ENCODE measurements around the gene RPS17. TPM values are rescaled to one million over a fixed set of nuclear protein-coding genes. Genes with fewer than 3 reads are reported as not detected.

Gene RPS17
- total RNA-seq, 1 donor from 2014 or later: 1,663 TPM

GRCh38 chr15:82556315-82557035, 16.2 kb upstream of the RPS17 start:
- TF ChIP-seq EZH2 (IDR thresholded peaks at IDR 0.05; ENCODE audit: insufficient read depth, low read length) (no peak), CTCF (IDR thresholded peaks at IDR 0.05; ENCODE audit: insufficient read depth, low read depth, low read length) (no peak)
- no peak for FAIRE-seq

GRCh38 chr15:82554849-82555248, 14.6 kb upstream of the RPS17 start:
- no peaks in the 10 kb centered on the region for H3K4me1 ChIP-seq (ENCODE audit: insufficient read depth, low read length)
- TF ChIP-seq CTCF (IDR thresholded peaks at IDR 0.05; ENCODE audit: insufficient read depth, low read depth, low read length) (no peak), EZH2 (IDR thresholded peaks at IDR 0.05; ENCODE audit: insufficient read depth, low read length) (no peak)
- H3K4me3 ChIP-seq (ENCODE audit: insufficient read depth, low read depth, low read length): no peak overlapping the region
- no peak overlapping the region for H3K27ac ChIP-seq (ENCODE audit: low read depth, low read length)
- Mint-ChIP-seq H3K27me3 (ENCODE audit: low read depth, unreplicated experiment) (no peaks in the 10 kb centered on the region), H3K27ac (ENCODE audit: unreplicated experiment) (no peak overlapping the region), H3K4me3 (ENCODE audit: unreplicated experiment) (no peak overlapping the region), H3K36me3 (ENCODE audit: low read depth, unreplicated experiment) (peaks cover 15% of the 10 kb centered on the region), H3K9me3 (ENCODE audit: unreplicated experiment) (no peaks in the 10 kb centered on the region), H3K4me1 (ENCODE audit: low read depth, unreplicated experiment) (peaks cover 16% of the 10 kb centered on the region)
- H3K79me2 ChIP-seq (ENCODE audit: insufficient read depth, low read length): no peaks in the 10 kb centered on the region
- H4K20me1 ChIP-seq (ENCODE audit: insufficient read depth, low read length): no peaks in the 10 kb centered on the region
- H3K27me3 ChIP-seq (ENCODE audit: insufficient read depth, low read length): peaks cover 3% of the 10 kb centered on the region
- no peak for DNase-seq (ENCODE audit: low read depth)
- no peaks in the 10 kb centered on the region for H3K9me3 ChIP-seq (ENCODE audit: insufficient read depth, low read depth, low read length)
- H2AFZ ChIP-seq (ENCODE audit: low read depth, low read length): no peak overlapping the region
- H3K36me3 ChIP-seq (ENCODE audit: insufficient read depth, low read length): no peaks in the 10 kb centered on the region
- no peak overlapping the region for H3K4me2 ChIP-seq (ENCODE audit: low read length)
- no peak for FAIRE-seq
- no peak overlapping the region for H3K9ac ChIP-seq (ENCODE audit: low read length)

More at GRCh38 chr15:82556315-82557035, 16.2 kb upstream of the RPS17 start:
- no peaks in the 10 kb centered on the region for H3K27me3 Mint-ChIP-seq (ENCODE audit: low read depth, unreplicated experiment)
- H3K9ac ChIP-seq (ENCODE audit: low read length): no peak overlapping the region
- H3K27me3 ChIP-seq (ENCODE audit: insufficient read depth, low read length): peaks cover 3% of the 10 kb centered on the region
- no peaks in the 10 kb centered on the region for H3K4me1 ChIP-seq (ENCODE audit: insufficient read depth, low read length)
- H3K27ac ChIP-seq (ENCODE audit: low read depth, low read length): no peak overlapping the region
- no peaks in the 10 kb centered on the region for H3K9me3 ChIP-seq (ENCODE audit: insufficient read depth, low read depth, low read length)
- H3K79me2 ChIP-seq (ENCODE audit: insufficient read depth, low read length): no peaks in the 10 kb centered on the region
- no peak overlapping the region for H3K4me3 ChIP-seq (ENCODE audit: insufficient read depth, low read depth, low read length)
- peaks cover 9% of the 10 kb centered on the region for H3K36me3 Mint-ChIP-seq (ENCODE audit: low read depth, unreplicated experiment)
- no peaks in the 10 kb centered on the region for H3K9me3 Mint-ChIP-seq (ENCODE audit: unreplicated experiment)
- no peak overlapping the region for H3K4me3 Mint-ChIP-seq (ENCODE audit: unreplicated experiment)
- H3K4me2 ChIP-seq (ENCODE audit: low read length): no peak overlapping the region
- H4K20me1 ChIP-seq (ENCODE audit: insufficient read depth, low read length): no peaks in the 10 kb centered on the region
- H3K27ac Mint-ChIP-seq (ENCODE audit: unreplicated experiment): no peak overlapping the region
- no peak for DNase-seq (ENCODE audit: low read depth)
- peaks cover 12% of the 10 kb centered on the region for H3K4me1 Mint-ChIP-seq (ENCODE audit: low read depth, unreplicated experiment)
- H3K36me3 ChIP-seq (ENCODE audit: insufficient read depth, low read length): no peaks in the 10 kb centered on the region
- H2AFZ ChIP-seq (ENCODE audit: low read depth, low read length): no peak overlapping the region

- Histone ChIP-seq H3K9ac (ENCODE audit: low read length) (no peak overlapping the region), H2AFZ (ENCODE audit: low read depth, low read length) (no peak overlapping the region), H3K36me3 (ENCODE audit: insufficient read depth, low read length) (no peaks in the 10 kb centered on the region), H3K4me3 (ENCODE audit: insufficient read depth, low read depth, low read length) (no peak overlapping the region), H3K79me2 (ENCODE audit: insufficient read depth, low read length) (no peaks in the 10 kb centered on the region), H3K4me2 (ENCODE audit: low read length) (no peak overlapping the region), H4K20me1 (ENCODE audit: insufficient read depth, low read length) (no peaks in the 10 kb centered on the region), H3K4me1 (ENCODE audit: insufficient read depth, low read length) (no peaks in the 10 kb centered on the region), H3K27ac (ENCODE audit: low read depth, low read length) (no peak overlapping the region), H3K9me3 (ENCODE audit: insufficient read depth, low read depth, low read length) (no peaks in the 10 kb centered on the region), H3K27me3 (ENCODE audit: insufficient read depth, low read length) (peaks cover 3% of the 10 kb centered on the region)
- Mint-ChIP-seq H3K27ac (ENCODE audit: unreplicated experiment) (no peak overlapping the region), H3K4me1 (ENCODE audit: low read depth, unreplicated experiment) (peaks cover 16% of the 10 kb centered on the region), H3K27me3 (ENCODE audit: low read depth, unreplicated experiment) (no peaks in the 10 kb centered on the region), H3K36me3 (ENCODE audit: low read depth, unreplicated experiment) (peaks cover 16% of the 10 kb centered on the region), H3K4me3 (ENCODE audit: unreplicated experiment) (no peak overlapping the region), H3K9me3 (ENCODE audit: unreplicated experiment) (no peaks in the 10 kb centered on the region)
- FAIRE-seq: no peak
- TF ChIP-seq CTCF (IDR thresholded peaks at IDR 0.05; ENCODE audit: insufficient read depth, low read depth, low read length) (no peak), EZH2 (IDR thresholded peaks at IDR 0.05; ENCODE audit: insufficient read depth, low read length) (no peak)
- no peak for DNase-seq (ENCODE audit: low read depth)
These were observed 14.1 kb upstream of the RPS17 start for GRCh38 chr15:82554351-82554750.
